ENCODE measurements around the gene NPC1.
"Not testable (repeated sequence)": the region's sequence is repeated elsewhere in the genome, so short reads cannot be mapped to it uniquely, and the experiment has no call there.

Gene NPC1

DNA sequence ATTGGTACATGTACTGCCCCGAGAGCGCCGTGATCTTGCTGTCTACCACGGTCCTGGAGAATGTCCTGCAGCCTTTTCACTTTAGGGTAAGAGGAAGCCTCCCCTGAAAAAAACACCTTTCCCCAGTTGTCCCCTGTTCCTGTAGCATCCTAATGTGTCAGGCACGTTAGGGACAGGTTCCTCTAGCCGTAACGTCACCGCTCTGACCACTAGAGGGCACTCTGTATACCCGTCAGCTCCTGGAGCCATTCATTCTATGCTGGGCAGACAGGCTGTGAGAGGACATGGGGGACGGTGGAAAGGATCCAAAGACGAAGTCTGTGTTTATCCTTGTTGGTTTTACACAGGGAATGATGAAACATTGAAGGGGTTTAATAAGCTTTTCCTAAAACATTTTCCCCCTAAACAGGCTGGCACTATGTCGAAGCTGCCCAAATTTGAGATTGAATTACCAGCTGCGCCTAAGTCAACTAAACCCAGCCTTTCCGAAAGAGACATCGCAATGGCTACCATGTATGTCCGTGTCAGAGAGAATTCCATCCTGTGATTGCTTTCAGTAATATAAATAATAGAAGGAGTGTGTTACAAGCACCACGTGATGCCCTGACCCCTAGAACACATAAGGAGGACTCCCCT is 70.3 kb downstream of the NPC1 start:
- Histone ChIP-seq H3K9me3 (ENCODE audit: control insufficient read depth in 1 of 2, low read length in 2 of 2) (no peaks in the 10 kb centered on the region), H3K4me1 (ENCODE audit: control insufficient read depth in 1 of 2, insufficient read depth in 2 of 2, low read length in 2 of 2) (no peaks in the 10 kb centered on the region), H3K9ac (ENCODE audit: low read depth in 1 of 2, low read length in 2 of 2) (no peak overlapping the region), H3K27me3 (ENCODE audit: control insufficient read depth in 1 of 2, insufficient read depth in 2 of 2, low read length in 2 of 2) (no peaks in the 10 kb centered on the region), H3K27ac (ENCODE audit: low read depth, low read length) (no peak overlapping the region), H3K36me3 (ENCODE audit: control insufficient read depth in 1 of 2, insufficient read depth in 2 of 2, low read length in 2 of 2) (peaks cover 19 to 60% of the 10 kb centered on the region in 2 donors), H3K4me3 (ENCODE audit: low read depth in 1 of 2, low read length in 2 of 2) (no peak overlapping the region)

DNA sequence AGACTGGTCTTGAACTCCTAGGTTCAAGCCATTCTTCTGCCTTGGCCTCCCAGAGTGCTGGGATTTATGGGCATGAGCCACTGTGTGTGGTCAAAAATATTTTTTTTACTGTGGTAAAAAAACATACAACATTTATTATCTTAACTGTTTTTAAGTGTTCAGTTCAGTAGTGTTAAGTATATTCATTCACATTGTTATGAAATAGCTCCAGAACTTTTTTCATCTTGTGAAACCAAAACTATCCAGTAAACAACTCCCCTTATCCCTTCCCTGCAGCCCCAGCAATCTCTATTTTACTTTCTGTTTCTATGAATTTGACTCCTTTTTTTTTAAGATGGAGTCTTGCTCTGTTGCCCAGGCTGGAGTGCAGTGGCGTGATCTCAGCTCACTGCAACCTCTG is 73.7 kb downstream of the NPC1 start:
- peaks cover 15 to 54% of the 10 kb centered on the region in 2 donors for H3K36me3 ChIP-seq (ENCODE audit: control insufficient read depth in 1 of 2, insufficient read depth in 2 of 2, low read length in 2 of 2)
- H3K27me3 ChIP-seq (ENCODE audit: control insufficient read depth in 1 of 2, insufficient read depth in 2 of 2, low read length in 2 of 2) = no peaks in the 10 kb centered on the region
- H3K9ac ChIP-seq (ENCODE audit: low read depth in 1 of 2, low read length in 2 of 2) = no peak overlapping the region
- no peaks in the 10 kb centered on the region for H3K9me3 ChIP-seq (ENCODE audit: control insufficient read depth in 1 of 2, low read length in 2 of 2)
- H3K27ac ChIP-seq (ENCODE audit: low read depth, low read length) = no peak overlapping the region
- H3K4me3 ChIP-seq (ENCODE audit: low read depth in 1 of 2, low read length in 2 of 2) = no peak overlapping the region
- no peaks in the 10 kb centered on the region for H3K4me1 ChIP-seq (ENCODE audit: control insufficient read depth in 1 of 2, insufficient read depth in 2 of 2, low read length in 2 of 2)

DNA sequence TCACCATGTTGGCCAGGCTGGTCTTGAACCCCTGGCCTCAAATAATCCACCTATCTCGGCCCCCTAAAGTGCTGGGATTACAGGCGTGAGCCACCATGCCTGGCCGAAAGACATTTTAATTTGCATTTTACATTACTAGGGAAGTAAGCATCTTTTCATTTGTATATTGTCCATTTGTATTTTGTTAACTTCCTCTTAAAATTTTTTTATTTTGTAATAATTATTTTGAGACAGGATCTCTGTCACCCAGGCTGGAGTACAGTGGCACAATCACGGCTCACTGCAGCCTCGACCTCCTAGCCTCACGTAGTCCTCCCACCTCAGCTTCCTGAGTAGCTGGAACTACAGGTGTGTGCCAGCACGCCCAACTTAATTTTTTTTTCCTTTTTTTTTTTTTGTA is 74.1 kb downstream of the NPC1 start:
- not testable (repeated sequence) for H3K27me3 ChIP-seq (ENCODE audit: control insufficient read depth in 1 of 2, insufficient read depth in 2 of 2, low read length in 2 of 2); H3K4me1 ChIP-seq (ENCODE audit: control insufficient read depth in 1 of 2, insufficient read depth in 2 of 2, low read length in 2 of 2); H3K9me3 ChIP-seq (ENCODE audit: control insufficient read depth in 1 of 2, low read length in 2 of 2); H3K4me3 ChIP-seq (ENCODE audit: low read depth in 1 of 2, low read length in 2 of 2); H3K27ac ChIP-seq (ENCODE audit: low read depth, low read length); H3K9ac ChIP-seq (ENCODE audit: low read depth in 1 of 2, low read length in 2 of 2)
- peaks cover 15 to 54% of the 10 kb centered on the region in 2 donors for H3K36me3 ChIP-seq (ENCODE audit: control insufficient read depth in 1 of 2, insufficient read depth in 2 of 2, low read length in 2 of 2)

DNA sequence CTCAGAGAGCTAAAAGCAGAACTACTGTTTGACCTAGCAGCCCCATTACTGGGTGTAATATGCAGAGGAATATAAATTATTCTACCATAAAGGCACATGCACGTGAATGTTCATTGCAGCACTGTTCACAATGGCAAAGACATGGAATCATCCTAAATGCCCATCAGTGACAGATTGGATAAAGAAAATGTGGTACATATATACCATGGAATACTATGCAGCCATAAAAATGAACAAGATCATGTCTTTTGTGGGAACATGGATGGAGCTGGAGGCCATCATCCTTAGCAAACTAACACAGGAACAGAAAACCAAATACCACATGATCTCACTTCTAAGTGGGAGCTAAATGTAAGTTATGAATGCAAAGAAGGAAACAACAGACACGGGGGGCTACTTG is 75.4 kb downstream of the NPC1 start:
- H3K27me3 ChIP-seq (ENCODE audit: control insufficient read depth in 1 of 2, insufficient read depth in 2 of 2, low read length in 2 of 2); H3K9me3 ChIP-seq (ENCODE audit: control insufficient read depth in 1 of 2, low read length in 2 of 2); H3K27ac ChIP-seq (ENCODE audit: low read depth, low read length); H3K4me3 ChIP-seq (ENCODE audit: low read depth in 1 of 2, low read length in 2 of 2); H3K4me1 ChIP-seq (ENCODE audit: control insufficient read depth in 1 of 2, insufficient read depth in 2 of 2, low read length in 2 of 2); H3K9ac ChIP-seq (ENCODE audit: low read depth in 1 of 2, low read length in 2 of 2): not testable (repeated sequence)
- H3K36me3 ChIP-seq (ENCODE audit: control insufficient read depth in 1 of 2, insufficient read depth in 2 of 2, low read length in 2 of 2) = peaks cover 11 to 46% of the 10 kb centered on the region in 2 donors

DNA sequence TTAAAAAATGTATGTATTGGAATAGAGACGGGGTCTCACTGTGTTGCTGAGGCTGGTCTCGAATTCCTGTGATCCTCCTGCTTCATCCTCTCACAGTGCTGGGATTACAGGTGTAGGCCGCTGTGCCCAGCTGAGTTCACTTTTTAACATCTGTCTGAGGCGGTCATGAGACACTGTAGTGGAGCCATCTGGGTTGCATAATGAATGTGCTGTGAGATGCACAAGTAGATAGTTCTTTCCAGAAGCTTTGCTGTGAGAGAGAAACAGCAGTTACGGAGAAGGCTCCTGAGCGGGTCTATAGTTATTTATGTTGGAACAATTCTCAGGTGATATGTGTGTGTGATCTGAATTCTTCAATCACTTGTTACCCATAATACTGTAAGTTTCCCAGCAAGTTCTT is 79.9 kb downstream of the NPC1 start:
- no peaks in the 10 kb centered on the region for H3K9me3 ChIP-seq (ENCODE audit: control insufficient read depth in 1 of 2, low read length in 2 of 2)
- no peak overlapping the region for H3K27ac ChIP-seq (ENCODE audit: low read depth, low read length)
- no peaks in the 10 kb centered on the region for H3K27me3 ChIP-seq (ENCODE audit: control insufficient read depth in 1 of 2, insufficient read depth in 2 of 2, low read length in 2 of 2)
- H3K4me1 ChIP-seq (ENCODE audit: control insufficient read depth in 1 of 2, insufficient read depth in 2 of 2, low read length in 2 of 2) = peaks cover 17 to 25% of the 10 kb centered on the region in 2 donors
- peaks cover 11 to 34% of the 10 kb centered on the region in 2 donors for H3K36me3 ChIP-seq (ENCODE audit: control insufficient read depth in 1 of 2, insufficient read depth in 2 of 2, low read length in 2 of 2)
- H3K9ac ChIP-seq (ENCODE audit: low read depth in 1 of 2, low read length in 2 of 2) = no peak overlapping the region
- H3K4me3 ChIP-seq (ENCODE audit: low read depth in 1 of 2, low read length in 2 of 2) = no peak overlapping the region

DNA sequence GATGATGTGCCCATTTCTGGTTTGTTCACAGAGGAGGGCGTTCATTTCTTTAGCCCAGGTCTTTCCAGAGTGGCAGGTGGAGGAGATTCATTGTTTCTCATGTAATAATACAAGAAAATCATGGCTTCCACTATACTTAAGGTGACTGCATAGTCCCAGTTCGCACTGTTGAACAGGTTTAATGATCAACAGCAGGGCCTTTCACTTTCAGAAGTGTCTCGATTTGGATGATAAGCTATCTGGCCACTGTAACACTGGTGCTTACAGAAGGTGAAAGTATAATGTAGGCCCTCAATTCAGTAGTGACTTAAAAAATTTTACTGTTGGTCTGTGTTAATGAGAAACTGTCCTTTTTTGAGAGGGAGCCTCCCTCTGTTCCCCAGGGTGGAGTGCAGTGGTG is 81.6 kb downstream of the NPC1 start:
- Histone ChIP-seq H3K36me3 (ENCODE audit: control insufficient read depth in 1 of 2, insufficient read depth in 2 of 2, low read length in 2 of 2) (peaks cover 11 to 23% of the 10 kb centered on the region in 2 donors), H3K9ac (ENCODE audit: low read depth in 1 of 2, low read length in 2 of 2) (peak overlapping the region; percentile 74 to 85), H3K4me3 (ENCODE audit: low read depth in 1 of 2, low read length in 2 of 2) (peak overlapping the region; percentile 70 to 91), H3K4me1 (ENCODE audit: control insufficient read depth in 1 of 2, insufficient read depth in 2 of 2, low read length in 2 of 2) (peaks cover 17 to 25% of the 10 kb centered on the region in 2 donors), H3K27ac (ENCODE audit: low read depth, low read length) (no peak overlapping the region), H3K27me3 (ENCODE audit: control insufficient read depth in 1 of 2, insufficient read depth in 2 of 2, low read length in 2 of 2) (no peaks in the 10 kb centered on the region), H3K9me3 (ENCODE audit: control insufficient read depth in 1 of 2, low read length in 2 of 2) (no peaks in the 10 kb centered on the region)

DNA sequence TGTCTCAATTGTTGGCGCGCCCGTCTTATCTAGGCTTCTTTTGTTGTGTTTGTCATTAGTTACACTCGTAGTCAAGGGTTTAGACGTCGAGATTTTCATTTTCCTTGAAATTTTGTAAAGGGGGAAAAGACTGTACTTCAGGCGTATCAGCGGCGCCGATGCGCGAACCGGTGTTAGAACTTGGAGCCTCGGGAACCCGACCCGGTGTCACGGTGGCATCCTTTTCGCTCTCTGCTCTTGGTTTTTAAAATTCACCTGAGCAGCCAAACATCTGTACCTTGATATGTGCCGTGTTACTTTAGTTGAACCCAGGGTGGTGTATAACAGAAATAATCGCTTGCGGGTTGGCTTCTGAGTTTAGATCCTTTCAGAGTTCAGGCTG is 82.4 kb downstream of the NPC1 start:
- no peaks in the 10 kb centered on the region for H3K27me3 ChIP-seq (ENCODE audit: control insufficient read depth in 1 of 2, insufficient read depth in 2 of 2, low read length in 2 of 2)
- H3K27ac ChIP-seq (ENCODE audit: low read depth, low read length) = peak overlapping the region; percentile 61
- H3K9me3 ChIP-seq (ENCODE audit: control insufficient read depth in 1 of 2, low read length in 2 of 2) = no peaks in the 10 kb centered on the region
- H3K4me1 ChIP-seq (ENCODE audit: control insufficient read depth in 1 of 2, insufficient read depth in 2 of 2, low read length in 2 of 2) = peaks cover 17 to 25% of the 10 kb centered on the region in 2 donors
- H3K36me3 ChIP-seq (ENCODE audit: control insufficient read depth in 1 of 2, insufficient read depth in 2 of 2, low read length in 2 of 2) = peaks cover 11 to 19% of the 10 kb centered on the region in 2 donors
- H3K9ac ChIP-seq (ENCODE audit: low read depth in 1 of 2, low read length in 2 of 2) = peak overlapping the region; percentile 74 to 85
- H3K4me3 ChIP-seq (ENCODE audit: low read depth in 1 of 2, low read length in 2 of 2) = peak overlapping the region; percentile 70 to 91

DNA sequence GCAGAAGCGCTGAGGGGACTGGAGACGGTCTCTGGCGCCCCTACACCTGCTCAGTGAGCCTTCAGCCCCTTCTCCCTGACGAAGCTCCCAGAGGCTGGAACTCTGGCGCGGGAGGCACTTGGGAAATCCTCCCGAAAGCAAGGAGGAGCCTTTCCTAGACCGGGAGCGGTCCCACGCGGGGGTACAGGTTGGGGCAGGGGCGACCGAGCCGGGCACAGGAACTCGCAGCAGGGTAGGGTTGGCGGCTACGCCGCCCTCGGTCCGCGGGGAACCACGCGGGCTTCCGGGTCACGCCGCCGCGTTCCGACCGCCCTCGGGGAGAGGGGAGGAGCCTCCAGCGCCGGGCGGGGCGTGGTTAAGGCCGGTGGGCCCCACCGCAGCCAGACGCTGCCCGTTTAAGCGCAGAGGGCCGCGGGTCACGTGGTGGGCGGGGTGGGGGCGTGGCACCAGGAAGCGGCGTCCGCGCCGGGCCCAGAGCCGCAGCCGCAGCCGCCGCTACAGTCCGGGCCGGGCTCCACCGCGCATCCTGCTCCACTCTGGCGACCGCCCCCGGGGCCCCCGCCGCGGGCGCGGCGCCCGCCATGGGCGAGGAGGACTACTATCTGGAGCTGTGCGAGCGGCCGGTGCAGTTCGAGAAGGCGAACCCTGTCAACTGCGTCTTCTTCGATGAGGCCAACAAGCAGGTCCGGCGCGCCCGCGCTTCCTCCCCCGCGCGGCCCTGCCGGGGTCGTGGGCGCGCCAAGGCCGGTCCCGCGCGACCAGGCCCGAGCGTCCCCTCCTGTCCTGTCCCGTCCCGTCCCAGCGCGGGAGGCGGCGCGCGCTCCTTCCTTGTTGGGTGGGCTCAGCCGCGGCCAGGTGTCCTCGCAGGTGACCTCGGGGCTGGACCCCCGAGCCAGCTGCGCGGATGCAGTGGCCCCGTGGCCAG is 83.0 kb downstream of the NPC1 start, which contains the start of gene RMC1:
TSS of gene RMC1 (plus strand) at position 474 of the 925 bp plus-strand sequence. CDS start at position 582, 108 bp downstream.
- H3K4me1 ChIP-seq (ENCODE audit: control insufficient read depth in 1 of 2, insufficient read depth in 2 of 2, low read length in 2 of 2) = peaks cover 17 to 29% of the 10 kb centered on the region in 2 donors
- peak within 1 kb of the TSS; percentile 80 to 91 for H3K4me3 ChIP-seq (ENCODE audit: low read depth in 1 of 2, low read length in 2 of 2)
- peak within 1 kb of the TSS; percentile 82 to 94 for H3K9ac ChIP-seq (ENCODE audit: low read depth in 1 of 2, low read length in 2 of 2)
- no peaks in the 10 kb centered on the region for H3K27me3 ChIP-seq (ENCODE audit: control insufficient read depth in 1 of 2, insufficient read depth in 2 of 2, low read length in 2 of 2)
- peaks cover 6 to 14% of the 10 kb centered on the region in 2 donors for H3K36me3 ChIP-seq (ENCODE audit: control insufficient read depth in 1 of 2, insufficient read depth in 2 of 2, low read length in 2 of 2)
- no peaks in the 10 kb centered on the region for H3K9me3 ChIP-seq (ENCODE audit: control insufficient read depth in 1 of 2, low read length in 2 of 2)
- H3K27ac ChIP-seq (ENCODE audit: low read depth, low read length) = peak within 1 kb of the TSS; percentile 87

DNA sequence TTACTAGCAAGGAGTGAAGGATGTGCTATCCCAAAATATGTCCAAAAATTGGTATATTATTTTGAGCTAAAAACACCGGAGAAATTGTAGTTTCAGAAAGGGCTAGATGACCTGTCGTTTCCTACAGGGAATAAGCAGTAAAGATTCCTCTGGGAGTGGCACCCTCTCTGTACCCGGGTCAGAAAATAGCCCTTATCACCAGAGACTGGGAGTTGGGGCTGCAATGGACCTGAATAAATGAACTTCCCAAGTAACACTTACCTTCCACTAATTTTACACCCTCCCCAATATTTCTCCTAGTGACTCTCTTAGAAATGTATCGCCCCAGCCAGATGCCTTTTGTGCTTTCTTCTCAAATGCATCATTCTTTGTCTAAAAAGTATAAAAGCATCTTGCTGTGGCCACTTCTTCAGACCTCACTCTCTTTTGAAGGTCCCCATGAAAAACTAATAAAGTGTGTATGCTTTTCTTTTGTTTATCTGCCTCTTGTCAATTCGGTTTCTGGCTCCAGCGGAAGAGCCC is 83.7 kb downstream of the NPC1 start:
- H3K9ac ChIP-seq (ENCODE audit: low read depth in 1 of 2, low read length in 2 of 2) = peak overlapping the region; percentile 82 to 94
- H3K4me1 ChIP-seq (ENCODE audit: control insufficient read depth in 1 of 2, insufficient read depth in 2 of 2, low read length in 2 of 2) = peaks cover 17 to 29% of the 10 kb centered on the region in 2 donors
- peaks cover 0 to 6% of the 10 kb centered on the region in 2 donors for H3K36me3 ChIP-seq (ENCODE audit: control insufficient read depth in 1 of 2, insufficient read depth in 2 of 2, low read length in 2 of 2)

DNA sequence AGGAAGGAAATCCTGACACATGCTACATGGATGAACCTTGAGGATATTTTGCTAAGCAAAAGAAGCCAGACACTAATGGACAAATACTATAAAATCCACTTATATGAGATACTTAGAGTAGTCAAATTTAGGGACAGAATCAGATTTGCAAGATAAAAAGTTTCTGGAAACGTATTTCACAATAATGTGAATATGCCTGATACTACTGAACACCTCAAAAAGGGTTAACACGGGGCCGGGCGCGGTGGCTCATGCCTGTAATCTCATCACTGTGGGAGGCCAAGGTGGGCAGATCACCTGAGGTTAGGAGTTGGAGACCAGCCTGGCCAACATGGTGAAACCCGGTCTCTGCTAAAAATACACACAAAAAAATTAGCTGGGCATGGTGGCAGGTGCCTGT is 84.7 kb downstream of the NPC1 start:
- H3K9ac ChIP-seq (ENCODE audit: low read depth in 1 of 2, low read length in 2 of 2) = no peak overlapping the region

More for the DNA sequence above, 83.7 kb downstream of the NPC1 start:
- Histone ChIP-seq H3K9me3 (ENCODE audit: control insufficient read depth in 1 of 2, low read length in 2 of 2) (no peaks in the 10 kb centered on the region), H3K27ac (ENCODE audit: low read depth, low read length) (peak overlapping the region; percentile 87), H3K4me3 (ENCODE audit: low read depth in 1 of 2, low read length in 2 of 2) (peak overlapping the region; percentile 80 to 86), H3K27me3 (ENCODE audit: control insufficient read depth in 1 of 2, insufficient read depth in 2 of 2, low read length in 2 of 2) (no peaks in the 10 kb centered on the region)

More for the DNA sequence above, 84.7 kb downstream of the NPC1 start:
- Histone ChIP-seq H3K4me1 (ENCODE audit: control insufficient read depth in 1 of 2, insufficient read depth in 2 of 2, low read length in 2 of 2) (peaks cover 17 to 29% of the 10 kb centered on the region in 2 donors), H3K27me3 (ENCODE audit: control insufficient read depth in 1 of 2, insufficient read depth in 2 of 2, low read length in 2 of 2) (no peaks in the 10 kb centered on the region), H3K36me3 (ENCODE audit: control insufficient read depth in 1 of 2, insufficient read depth in 2 of 2, low read length in 2 of 2) (no peaks in the 10 kb centered on the region), H3K4me3 (ENCODE audit: low read depth in 1 of 2, low read length in 2 of 2) (no peak overlapping the region), H3K27ac (ENCODE audit: low read depth, low read length) (no peak overlapping the region), H3K9me3 (ENCODE audit: control insufficient read depth in 1 of 2, low read length in 2 of 2) (no peaks in the 10 kb centered on the region)

Data from duodenal mucosa (tissue), 2 donors.